GM23338 (cell line): ENCODE results near the gene DBNL. TPM values are rescaled to one million over a fixed set of nuclear protein-coding genes. Genes with fewer than 3 reads are reported as not detected.

ENCODE experiments used
- ATAC-seq: fragments of 200-7000 bp; cut with Tn5 transposase; 3 replicates; pipeline ENCODE4 v1.9.1; 2020
- DNase-seq: peaks from one replicate; pipeline ENCODE4 v3.0.0-alpha.2; 2015; ENCODE audit warnings: low spot score
- H2AFZ ChIP-seq: fragments of 200-600 bp; sonication (generic); 2 replicates; pipeline ENCODE4 v1.8.0; 2016; ENCODE audit warnings: antibody characterized with exemption, mild to moderate bottlenecking, moderate library complexity
- H3F3A ChIP-seq: fragments of 200-600 bp; sonication (generic); replicated peaks from 2 replicates; pipeline ENCODE4 v1.8.0; 2017; ENCODE audit warnings: antibody characterized with exemption, mixed run types, low read depth
- H3K27ac ChIP-seq: fragments of 200-600 bp; sonication (generic); 2 replicates; pipeline ENCODE4 v1.6.1; 2016; ENCODE audit warnings: low read depth
- H3K27me3 ChIP-seq: fragments of 200-600 bp; sonication (generic); 2 replicates; pipeline ENCODE4 v1.8.0; 2016; ENCODE audit warnings: mild to moderate bottlenecking, mixed run types, moderate library complexity; ENCODE audit not compliant: insufficient read depth
- H3K36me3 ChIP-seq: fragments of 200-600 bp; sonication (generic); 2 replicates; pipeline ENCODE4 v1.8.0; 2016; ENCODE audit warnings: mild to moderate bottlenecking; ENCODE audit not compliant: insufficient read depth
- H3K4me1 ChIP-seq: fragments of 200-600 bp; sonication (generic); 2 replicates; pipeline ENCODE4 v1.8.0; 2016; ENCODE audit warnings: mild to moderate bottlenecking, moderate library complexity; ENCODE audit not compliant: insufficient read depth
- H3K4me2 ChIP-seq: fragments of 200-600 bp; sonication (generic); 2 replicates; pipeline ENCODE4 v1.7.1; 2017; ENCODE audit warnings: mixed run types
- H3K4me3 ChIP-seq: fragments of 200-600 bp; sonication (generic); 2 replicates; pipeline ENCODE4 v1.6.1; 2016; ENCODE audit warnings: mixed run types
- H3K79me2 ChIP-seq: fragments of 200-600 bp; sonication (generic); replicated peaks from 2 replicates; pipeline ENCODE4 v1.8.0; 2017; ENCODE audit warnings: mild to moderate bottlenecking; ENCODE audit not compliant: insufficient read depth
- H3K9me2 ChIP-seq: fragments of 200-600 bp; sonication (generic); 2 replicates; pipeline ENCODE4 v1.8.0; 2017; ENCODE audit not compliant: insufficient read depth
- H4K20me1 ChIP-seq: fragments of 200-600 bp; sonication (generic); replicated peaks from 2 replicates; pipeline ENCODE4 v1.8.0; 2017; ENCODE audit warnings: mild to moderate bottlenecking; ENCODE audit not compliant: insufficient read depth
- H3K27ac Mint-ChIP-seq: 2 replicates; pipeline ENCODE4 v1.8.0; 2020; ENCODE audit warnings: inconsistent platforms, mild to moderate bottlenecking, moderate library complexity, mixed read lengths
- H3K27me3 Mint-ChIP-seq: 3 replicates; pipeline ENCODE4 v1.8.0; 2022; ENCODE audit warnings: low read depth, mild to moderate bottlenecking, moderate library complexity, mixed read lengths, inconsistent platforms; ENCODE audit not compliant: insufficient read depth, poor library complexity
- H3K36me3 Mint-ChIP-seq: 3 replicates; pipeline ENCODE4 v1.8.0; 2021; ENCODE audit warnings: low read depth, mild to moderate bottlenecking, inconsistent platforms, moderate library complexity, mixed read lengths
- H3K4me1 Mint-ChIP-seq: 3 replicates; pipeline ENCODE4 v1.8.0; 2020; ENCODE audit warnings: mild to moderate bottlenecking, inconsistent platforms, mixed read lengths
- H3K4me3 Mint-ChIP-seq: 3 replicates; pipeline ENCODE4 v1.8.0; 2021; ENCODE audit warnings: moderate library complexity, mild to moderate bottlenecking, inconsistent platforms, mixed read lengths
- H3K9me3 Mint-ChIP-seq: 3 replicates; pipeline ENCODE4 v1.8.0; 2020; ENCODE audit warnings: moderate library complexity, mild to moderate bottlenecking, inconsistent platforms, mixed read lengths
- CREB1 ChIP-seq: fragments of 250-450 bp; sonication (Bioruptor Pico); IDR thresholded peaks from 2 replicates; pipeline ENCODE4 v1.5.0; 2020; ENCODE audit warnings: low read depth, mild to moderate bottlenecking, moderate library complexity
- EZH2 ChIP-seq: fragments of 200-600 bp; sonication (generic); IDR thresholded peaks from one replicate; pipeline ENCODE4 v1.8.0; 2017; ENCODE audit warnings: antibody characterized with exemption, mild to moderate bottlenecking, low read depth; ENCODE audit not compliant: unreplicated experiment
- EZH2phosphoT487 ChIP-seq: fragments of 200-600 bp; sonication (generic); IDR thresholded peaks from one replicate; pipeline ENCODE4 v1.8.1; 2018; ENCODE audit warnings: antibody characterized with exemption; ENCODE audit not compliant: unreplicated experiment
- JUNB ChIP-seq: IDR thresholded peaks from one replicate; pipeline ENCODE4 v1.6.1; 2016; ENCODE audit warnings: antibody characterized with exemption; ENCODE audit not compliant: unreplicated experiment
- NANOG ChIP-seq: IDR thresholded peaks from 2 replicates; pipeline ENCODE4 v1.6.1; 2016; ENCODE audit warnings: antibody characterized with exemption, borderline replicate concordance
- STAT1 ChIP-seq: IDR thresholded peaks from one replicate; pipeline ENCODE4 v1.6.1; 2016; ENCODE audit warnings: antibody characterized with exemption; ENCODE audit not compliant: unreplicated experiment
- ZNF114 ChIP-seq: fragments of 250-450 bp; sonication (Bioruptor Pico); IDR thresholded peaks from 2 replicates; pipeline ENCODE4 v1.5.0; 2020; ENCODE audit warnings: mild to moderate bottlenecking, moderate library complexity
- ZNF331 ChIP-seq: fragments of 250-450 bp; sonication (Bioruptor Pico); IDR thresholded peaks from 2 replicates; pipeline ENCODE4 v1.5.0; 2020; ENCODE audit warnings: low read depth, mild to moderate bottlenecking, moderate library complexity
- polyA plus RNA-seq: library from polyadenylated mRNA; unstranded; fragments of >200 nt; fragmentation: Nextera tagmentation; extraction: Ambion mirVana; gene quantifications from 2 replicates; pipeline ENCODE4 v1.2.1, GENCODE V29; 2016
- total RNA-seq: library from RNA; depleted of rRNA; stranded (reverse); fragments of >200 nt; shearing (Covaris generic); gene quantifications from 2 replicates; pipeline ENCODE4 v1.2.3, GENCODE V29; 2014
- TF ChIP-seq, protein P1 (sequence below), 2 experiments: fragments of 200-600 bp in 1 of 2; sonication (generic) in 1 of 2; conservative IDR thresholded peaks; 2 replicates each; pipeline versions ENCODE4 v1.5.1 to v1.6.1; 2016 to 2017; ENCODE audit warnings: antibody characterized with exemption in 2 of 2, low read depth in 2 of 2, mild to moderate bottlenecking in 2 of 2, moderate library complexity in 1 of 2
- TF ChIP-seq, protein P2 (sequence below): fragments of 250-450 bp; sonication (Bioruptor Pico); IDR thresholded peaks from 2 replicates; pipeline ENCODE4 v1.5.0; 2020; ENCODE audit warnings: mild to moderate bottlenecking, moderate library complexity
- TF ChIP-seq, protein P3 (sequence below): IDR thresholded peaks from one replicate; pipeline ENCODE4 v1.6.1; 2018; ENCODE audit warnings: antibody characterized with exemption; ENCODE audit not compliant: unreplicated experiment

Gene DBNL
- total and polyA plus RNA-seq, 2 experiments from 2014 or later: 18.1 to 49.4 TPM

DNA sequence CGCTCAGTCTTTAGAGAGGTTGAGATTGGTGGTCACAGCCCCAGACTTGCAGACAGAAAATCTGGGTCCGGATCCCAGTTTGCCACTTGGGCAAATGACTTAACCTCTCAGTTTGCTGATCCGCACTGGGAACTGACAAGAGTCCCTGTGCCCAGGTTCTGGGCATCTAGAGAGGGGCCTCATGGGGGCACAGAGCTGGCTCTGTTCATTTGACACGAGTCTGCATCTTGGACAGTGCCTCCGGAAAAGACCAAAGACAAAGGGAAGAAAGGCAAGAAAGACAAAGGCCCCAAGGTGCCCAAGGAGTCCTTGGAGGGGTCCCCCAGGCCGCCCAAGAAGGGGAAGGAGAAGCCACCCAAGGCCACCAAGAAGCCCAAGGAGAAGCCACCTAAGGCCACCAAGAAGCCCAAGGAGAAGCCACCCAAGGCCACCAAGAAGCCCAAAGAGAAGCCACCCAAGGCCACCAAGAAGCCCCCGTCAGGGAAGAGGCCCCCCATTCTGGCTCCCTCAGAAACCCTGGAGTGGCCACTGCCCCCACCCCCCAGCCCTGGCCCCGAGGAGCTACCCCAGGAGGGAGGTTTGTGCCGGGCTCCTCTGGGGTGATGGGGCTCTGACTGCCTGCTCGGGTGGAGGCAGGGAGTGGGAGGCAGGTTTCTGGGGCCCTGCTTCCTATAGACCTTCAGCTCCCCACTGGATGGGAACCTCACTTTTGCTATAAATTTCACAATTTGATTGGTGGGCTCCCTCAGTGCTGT, 62.0 kb downstream of the DBNL start (continued):
- TF ChIP-seq EZH2 (no peak), EZH2phosphoT487 (no peak), STAT1 (no peak), JUNB (no peak), ZNF331 (CRISPR knock-in tag) (no peak)
- TF ChIP-seq, protein P1, sequence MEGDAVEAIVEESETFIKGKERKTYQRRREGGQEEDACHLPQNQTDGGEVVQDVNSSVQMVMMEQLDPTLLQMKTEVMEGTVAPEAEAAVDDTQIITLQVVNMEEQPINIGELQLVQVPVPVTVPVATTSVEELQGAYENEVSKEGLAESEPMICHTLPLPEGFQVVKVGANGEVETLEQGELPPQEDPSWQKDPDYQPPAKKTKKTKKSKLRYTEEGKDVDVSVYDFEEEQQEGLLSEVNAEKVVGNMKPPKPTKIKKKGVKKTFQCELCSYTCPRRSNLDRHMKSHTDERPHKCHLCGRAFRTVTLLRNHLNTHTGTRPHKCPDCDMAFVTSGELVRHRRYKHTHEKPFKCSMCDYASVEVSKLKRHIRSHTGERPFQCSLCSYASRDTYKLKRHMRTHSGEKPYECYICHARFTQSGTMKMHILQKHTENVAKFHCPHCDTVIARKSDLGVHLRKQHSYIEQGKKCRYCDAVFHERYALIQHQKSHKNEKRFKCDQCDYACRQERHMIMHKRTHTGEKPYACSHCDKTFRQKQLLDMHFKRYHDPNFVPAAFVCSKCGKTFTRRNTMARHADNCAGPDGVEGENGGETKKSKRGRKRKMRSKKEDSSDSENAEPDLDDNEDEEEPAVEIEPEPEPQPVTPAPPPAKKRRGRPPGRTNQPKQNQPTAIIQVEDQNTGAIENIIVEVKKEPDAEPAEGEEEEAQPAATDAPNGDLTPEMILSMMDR (conservative IDR thresholded peaks at IDR 0.05; ENCODE audit: low read depth in 2 of 2): no peak

DNA sequence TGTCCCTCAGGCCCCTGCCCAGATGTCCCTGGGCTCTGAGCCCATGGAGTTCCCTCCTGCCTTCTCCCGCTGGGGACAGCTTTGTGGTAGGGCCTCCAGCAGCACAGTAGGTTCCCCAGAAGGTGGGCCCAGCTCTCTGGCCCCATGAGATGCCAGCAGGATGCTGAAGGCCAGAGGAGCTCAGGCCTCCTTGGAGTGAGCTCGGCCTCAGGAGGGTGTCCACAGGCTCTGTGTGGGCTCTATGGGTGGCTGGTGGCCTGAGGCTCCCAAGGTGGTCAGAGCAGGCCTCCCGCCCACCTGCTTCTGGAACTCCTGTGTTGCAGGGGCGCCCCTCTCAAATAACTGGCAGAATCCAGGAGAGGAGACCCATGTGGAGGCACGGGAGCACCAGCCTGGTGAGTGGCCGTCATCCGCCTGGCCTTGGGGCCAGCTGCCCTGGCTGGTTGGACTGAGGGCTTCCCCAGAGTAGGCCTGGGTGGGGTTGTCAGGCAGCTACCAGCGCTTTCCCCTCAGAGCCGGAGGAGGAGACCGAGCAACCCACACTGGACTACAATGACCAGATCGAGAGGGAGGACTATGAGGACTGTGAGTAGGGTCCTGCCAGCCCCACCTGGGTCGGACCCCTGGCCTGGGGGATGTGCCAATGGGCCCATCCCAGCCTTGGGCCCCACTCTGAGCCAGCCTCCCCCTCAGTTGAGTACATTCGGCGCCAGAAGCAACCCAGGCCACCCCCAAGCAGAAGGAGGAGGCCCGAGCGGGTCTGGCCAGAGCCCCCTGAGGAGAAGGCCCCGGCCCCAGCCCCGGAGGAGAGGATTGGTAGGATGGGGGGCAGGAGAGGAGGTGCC, 62.8 kb downstream of the DBNL start:
- DNase-seq: no peak
- no peak for ATAC-seq
- H3K4me1 Mint-ChIP-seq: peaks cover 15% of the 10 kb centered on the region
- H3K9me3 Mint-ChIP-seq: no peaks in the 10 kb centered on the region
- peaks cover 8% of the 10 kb centered on the region; the same call in 1 of the 2 replicates for H3K4me1 ChIP-seq
- H3K27ac ChIP-seq: no peak overlapping the region
- H2AFZ ChIP-seq: no peak overlapping the region
- H3K36me3 ChIP-seq: no peaks in the 10 kb centered on the region
- H3F3A ChIP-seq: no peaks in the 10 kb centered on the region
- peaks cover 9% of the 10 kb centered on the region; the same call in 1 of the 2 replicates for H3K27me3 ChIP-seq
- no peak overlapping the region for H3K27ac Mint-ChIP-seq
- no peaks in the 10 kb centered on the region for H4K20me1 ChIP-seq
- H3K4me3 ChIP-seq: no peak overlapping the region
- peaks cover 9% of the 10 kb centered on the region; the same call in 2 of the 3 replicates for H3K36me3 Mint-ChIP-seq
- H3K27me3 Mint-ChIP-seq: peaks cover 17% of the 10 kb centered on the region
- no peak overlapping the region for H3K4me2 ChIP-seq
- no peaks in the 10 kb centered on the region; the same call in 1 of the 2 replicates for H3K79me2 ChIP-seq
- no peaks in the 10 kb centered on the region for H3K9me2 ChIP-seq
- H3K4me3 Mint-ChIP-seq: no peak overlapping the region
- TF ChIP-seq, protein P2, sequence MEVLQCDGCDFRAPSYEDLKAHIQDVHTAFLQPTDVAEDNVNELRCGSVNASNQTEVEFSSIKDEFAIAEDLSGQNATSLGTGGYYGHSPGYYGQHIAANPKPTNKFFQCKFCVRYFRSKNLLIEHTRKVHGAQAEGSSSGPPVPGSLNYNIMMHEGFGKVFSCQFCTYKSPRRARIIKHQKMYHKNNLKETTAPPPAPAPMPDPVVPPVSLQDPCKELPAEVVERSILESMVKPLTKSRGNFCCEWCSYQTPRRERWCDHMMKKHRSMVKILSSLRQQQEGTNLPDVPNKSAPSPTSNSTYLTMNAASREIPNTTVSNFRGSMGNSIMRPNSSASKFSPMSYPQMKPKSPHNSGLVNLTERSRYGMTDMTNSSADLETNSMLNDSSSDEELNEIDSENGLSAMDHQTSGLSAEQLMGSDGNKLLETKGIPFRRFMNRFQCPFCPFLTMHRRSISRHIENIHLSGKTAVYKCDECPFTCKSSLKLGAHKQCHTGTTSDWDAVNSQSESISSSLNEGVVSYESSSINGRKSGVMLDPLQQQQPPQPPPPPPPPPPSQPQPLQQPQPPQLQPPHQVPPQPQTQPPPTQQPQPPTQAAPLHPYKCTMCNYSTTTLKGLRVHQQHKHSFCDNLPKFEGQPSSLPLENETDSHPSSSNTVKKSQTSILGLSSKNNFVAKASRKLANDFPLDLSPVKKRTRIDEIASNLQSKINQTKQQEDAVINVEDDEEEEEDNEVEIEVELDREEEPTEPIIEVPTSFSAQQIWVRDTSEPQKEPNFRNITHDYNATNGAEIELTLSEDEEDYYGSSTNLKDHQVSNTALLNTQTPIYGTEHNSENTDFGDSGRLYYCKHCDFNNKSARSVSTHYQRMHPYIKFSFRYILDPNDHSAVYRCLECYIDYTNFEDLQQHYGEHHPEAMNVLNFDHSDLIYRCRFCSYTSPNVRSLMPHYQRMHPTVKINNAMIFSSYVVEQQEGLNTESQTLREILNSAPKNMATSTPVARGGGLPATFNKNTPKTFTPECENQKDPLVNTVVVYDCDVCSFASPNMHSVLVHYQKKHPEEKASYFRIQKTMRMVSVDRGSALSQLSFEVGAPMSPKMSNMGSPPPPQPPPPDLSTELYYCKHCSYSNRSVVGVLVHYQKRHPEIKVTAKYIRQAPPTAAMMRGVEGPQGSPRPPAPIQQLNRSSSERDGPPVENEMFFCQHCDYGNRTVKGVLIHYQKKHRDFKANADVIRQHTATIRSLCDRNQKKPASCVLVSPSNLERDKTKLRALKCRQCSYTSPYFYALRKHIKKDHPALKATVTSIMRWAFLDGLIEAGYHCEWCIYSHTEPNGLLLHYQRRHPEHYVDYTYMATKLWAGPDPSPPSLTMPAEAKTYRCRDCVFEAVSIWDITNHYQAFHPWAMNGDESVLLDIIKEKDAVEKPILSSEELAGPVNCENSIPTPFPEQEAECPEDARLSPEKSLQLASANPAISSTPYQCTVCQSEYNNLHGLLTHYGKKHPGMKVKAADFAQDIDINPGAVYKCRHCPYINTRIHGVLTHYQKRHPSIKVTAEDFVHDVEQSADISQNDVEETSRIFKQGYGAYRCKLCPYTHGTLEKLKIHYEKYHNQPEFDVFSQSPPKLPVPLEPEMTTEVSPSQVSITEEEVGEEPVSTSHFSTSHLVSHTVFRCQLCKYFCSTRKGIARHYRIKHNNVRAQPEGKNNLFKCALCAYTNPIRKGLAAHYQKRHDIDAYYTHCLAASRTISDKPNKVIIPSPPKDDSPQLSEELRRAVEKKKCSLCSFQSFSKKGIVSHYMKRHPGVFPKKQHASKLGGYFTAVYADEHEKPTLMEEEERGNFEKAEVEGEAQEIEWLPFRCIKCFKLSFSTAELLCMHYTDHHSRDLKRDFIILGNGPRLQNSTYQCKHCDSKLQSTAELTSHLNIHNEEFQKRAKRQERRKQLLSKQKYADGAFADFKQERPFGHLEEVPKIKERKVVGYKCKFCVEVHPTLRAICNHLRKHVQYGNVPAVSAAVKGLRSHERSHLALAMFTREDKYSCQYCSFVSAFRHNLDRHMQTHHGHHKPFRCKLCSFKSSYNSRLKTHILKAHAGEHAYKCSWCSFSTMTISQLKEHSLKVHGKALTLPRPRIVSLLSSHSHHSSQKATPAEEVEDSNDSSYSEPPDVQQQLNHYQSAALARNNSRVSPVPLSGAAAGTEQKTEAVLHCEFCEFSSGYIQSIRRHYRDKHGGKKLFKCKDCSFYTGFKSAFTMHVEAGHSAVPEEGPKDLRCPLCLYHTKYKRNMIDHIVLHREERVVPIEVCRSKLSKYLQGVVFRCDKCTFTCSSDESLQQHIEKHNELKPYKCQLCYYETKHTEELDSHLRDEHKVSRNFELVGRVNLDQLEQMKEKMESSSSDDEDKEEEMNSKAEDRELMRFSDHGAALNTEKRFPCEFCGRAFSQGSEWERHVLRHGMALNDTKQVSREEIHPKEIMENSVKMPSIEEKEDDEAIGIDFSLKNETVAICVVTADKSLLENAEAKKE (CRISPR knock-in tag): no peak
- TF ChIP-seq, protein P3, sequence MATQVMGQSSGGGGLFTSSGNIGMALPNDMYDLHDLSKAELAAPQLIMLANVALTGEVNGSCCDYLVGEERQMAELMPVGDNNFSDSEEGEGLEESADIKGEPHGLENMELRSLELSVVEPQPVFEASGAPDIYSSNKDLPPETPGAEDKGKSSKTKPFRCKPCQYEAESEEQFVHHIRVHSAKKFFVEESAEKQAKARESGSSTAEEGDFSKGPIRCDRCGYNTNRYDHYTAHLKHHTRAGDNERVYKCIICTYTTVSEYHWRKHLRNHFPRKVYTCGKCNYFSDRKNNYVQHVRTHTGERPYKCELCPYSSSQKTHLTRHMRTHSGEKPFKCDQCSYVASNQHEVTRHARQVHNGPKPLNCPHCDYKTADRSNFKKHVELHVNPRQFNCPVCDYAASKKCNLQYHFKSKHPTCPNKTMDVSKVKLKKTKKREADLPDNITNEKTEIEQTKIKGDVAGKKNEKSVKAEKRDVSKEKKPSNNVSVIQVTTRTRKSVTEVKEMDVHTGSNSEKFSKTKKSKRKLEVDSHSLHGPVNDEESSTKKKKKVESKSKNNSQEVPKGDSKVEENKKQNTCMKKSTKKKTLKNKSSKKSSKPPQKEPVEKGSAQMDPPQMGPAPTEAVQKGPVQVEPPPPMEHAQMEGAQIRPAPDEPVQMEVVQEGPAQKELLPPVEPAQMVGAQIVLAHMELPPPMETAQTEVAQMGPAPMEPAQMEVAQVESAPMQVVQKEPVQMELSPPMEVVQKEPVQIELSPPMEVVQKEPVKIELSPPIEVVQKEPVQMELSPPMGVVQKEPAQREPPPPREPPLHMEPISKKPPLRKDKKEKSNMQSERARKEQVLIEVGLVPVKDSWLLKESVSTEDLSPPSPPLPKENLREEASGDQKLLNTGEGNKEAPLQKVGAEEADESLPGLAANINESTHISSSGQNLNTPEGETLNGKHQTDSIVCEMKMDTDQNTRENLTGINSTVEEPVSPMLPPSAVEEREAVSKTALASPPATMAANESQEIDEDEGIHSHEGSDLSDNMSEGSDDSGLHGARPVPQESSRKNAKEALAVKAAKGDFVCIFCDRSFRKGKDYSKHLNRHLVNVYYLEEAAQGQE: no peak
- TF ChIP-seq EZH2phosphoT487: no peak
- no peak for TF ChIP-seq NANOG
- no peak for TF ChIP-seq ZNF114
- TF ChIP-seq STAT1: no peak
- no peak for TF ChIP-seq CREB1 (CRISPR knock-in tag)
